HG03442 (cell line): ENCODE measurements around the gene LSR.

Experiments used
- ATAC-seq: cut with Tn5 transposase; IDR thresholded peaks from one replicate; pipeline ENCODE4 v1.9.1; 2021; ENCODE audit warnings: mild to moderate bottlenecking, moderate library complexity; ENCODE audit not compliant: unreplicated experiment

The LSR gene

GRCh38 chr19:35297922-35298321 is 49.1 kb downstream of the LSR start:
- no peak for ATAC-seq

GRCh38 chr19:35298561-35298972 is 49.8 kb downstream of the LSR start:
- ATAC-seq = no peak

- ATAC-seq = no peak
These were observed 50.9 kb downstream of the LSR start for GRCh38 chr19:35299523-35300338.

- ATAC-seq = no peak
These were observed 51.5 kb downstream of the LSR start for GRCh38 chr19:35300339-35300649.

- ATAC-seq = no peak
These were observed 53.2 kb downstream of the LSR start for GRCh38 chr19:35301961-35302360.

GRCh38 chr19:35302446-35302845 is 53.6 kb downstream of the LSR start:
- no peak for ATAC-seq

GRCh38 chr19:35303357-35303915 is 54.6 kb downstream of the LSR start:
- ATAC-seq = no peak

GRCh38 chr19:35304036-35304435 is 55.2 kb downstream of the LSR start:
- no peak for ATAC-seq

- no peak for ATAC-seq
These were observed 56.4 kb downstream of the LSR start for GRCh38 chr19:35305181-35305580.

GRCh38 chr19:35306473-35307246 is 57.9 kb downstream of the LSR start:
- no peak for ATAC-seq

GRCh38 chr19:35307931-35308330 is 59.1 kb downstream of the LSR start:
- ATAC-seq = no peak

- ATAC-seq = no peak
These were observed 60.1 kb downstream of the LSR start for GRCh38 chr19:35308910-35309309.

- no peak for ATAC-seq
These were observed 60.9 kb downstream of the LSR start for GRCh38 chr19:35309481-35310279.

- no peak for ATAC-seq
These were observed 61.5 kb downstream of the LSR start for GRCh38 chr19:35310331-35310730.

GRCh38 chr19:35310811-35311465 is 62.1 kb downstream of the LSR start:
- ATAC-seq = no peak

- ATAC-seq = no peak
These were observed 63.3 kb downstream of the LSR start for GRCh38 chr19:35311901-35312665.

GRCh38 chr19:35313587-35313986 is 64.8 kb downstream of the LSR start:
- ATAC-seq = no peak

- no peak for ATAC-seq
These were observed 65.2 kb downstream of the LSR start for GRCh38 chr19:35314031-35314430.

GRCh38 chr19:35314858-35315470 is 66.2 kb downstream of the LSR start:
- no peak for ATAC-seq

- no peak for ATAC-seq
These were observed 67.1 kb downstream of the LSR start for GRCh38 chr19:35315883-35316282.
